ENCODE results near the gene HOXA6.

GRCh38 chr7:27162561-27163287 is 15.2 kb upstream of the HOXA6 start:
- TF ChIP-seq CTCF (IDR thresholded peaks at IDR 0.05) (no peak), POLR2AphosphoS5 (IDR thresholded peaks at IDR 0.05) (no peak), EP300 (IDR thresholded peaks at IDR 0.05) (no peak), POLR2A (IDR thresholded peaks at IDR 0.05; ENCODE audit: low read depth) (no peak)

All from esophagus muscularis mucosa (tissue), 4 donors.